Liver (tissue), 9 donors: Measurements from ENCODE around the gene KIF26A. TPM values are rescaled to one million over a fixed set of nuclear protein-coding genes. Genes with fewer than 3 reads are reported as not detected.

Experiments
- DNase-seq: peaks from one replicate; pipeline ENCODE4 v3.0.0-alpha.2; 2017; ENCODE audit warnings: low spot score
- H3K27ac ChIP-seq, 2 donors: one replicate each; pipeline ENCODE4 v1.7.0; 2013; ENCODE audit warnings: inconsistent platforms in 2 of 2, low read length in 2 of 2, control low read depth in 1 of 2, low read depth in 1 of 2, mild to moderate bottlenecking in 1 of 2
- H3K27me3 ChIP-seq, 4 donors: one replicate each; pipeline versions ENCODE4 v1.6.1 to v1.7.0; 2013; ENCODE audit warnings: low read length in 3 of 4, inconsistent platforms in 1 of 4, mild to moderate bottlenecking in 1 of 4, moderate library complexity in 1 of 4; ENCODE audit not compliant: control insufficient read depth in 4 of 4, insufficient read depth in 4 of 4
- H3K36me3 ChIP-seq, 4 donors: one replicate each; pipeline versions ENCODE4 v1.6.1 to v1.7.0; 2013; ENCODE audit warnings: low read length in 3 of 4, mild to moderate bottlenecking in 3 of 4, low read depth in 1 of 4, moderate library complexity in 1 of 4; ENCODE audit not compliant: control insufficient read depth in 4 of 4, insufficient read depth in 3 of 4
- H3K4me1 ChIP-seq, 4 donors: one replicate each; pipeline versions ENCODE4 v1.6.1 to v1.7.0; 2013; ENCODE audit warnings: low read length in 3 of 4, mild to moderate bottlenecking in 3 of 4, moderate library complexity in 1 of 4; ENCODE audit not compliant: control insufficient read depth in 4 of 4, insufficient read depth in 4 of 4
- H3K4me3 ChIP-seq, 3 donors: one replicate each; pipeline versions ENCODE4 v1.6.1 to v1.7.0; 2013; ENCODE audit warnings: low read length in 3 of 3, control low read depth in 1 of 3, low read depth in 1 of 3, mild to moderate bottlenecking in 1 of 3
- H3K9ac ChIP-seq, 2 donors: one replicate each; pipeline ENCODE4 v1.7.0; 2013; ENCODE audit warnings: low read length in 2 of 2, mild to moderate bottlenecking in 2 of 2, moderate library complexity in 2 of 2, control low read depth in 1 of 2, low read depth in 1 of 2
- H3K9me3 ChIP-seq, 4 donors: one replicate each; pipeline versions ENCODE4 v1.6.1 to v1.7.0; 2013; ENCODE audit warnings: low read length in 3 of 4; ENCODE audit not compliant: control insufficient read depth in 4 of 4
- ATF3 ChIP-seq: IDR thresholded peaks from 2 replicates; pipeline ENCODE4 v1.6.1; 2016; ENCODE audit warnings: antibody characterized with exemption
- CTCF ChIP-seq: fragments of 150-350 bp; IDR thresholded peaks from 2 replicates; pipeline ENCODE4 v1.5.1; 2017; ENCODE audit warnings: improper control_type of control experiment, low read depth, low read length; ENCODE audit not compliant: missing input control
- FOXA1 ChIP-seq: IDR thresholded peaks from 2 replicates; pipeline ENCODE4 v1.6.1; 2016; ENCODE audit warnings: antibody characterized with exemption
- FOXA2 ChIP-seq: IDR thresholded peaks from 2 replicates; pipeline ENCODE4 v1.6.1; 2016; ENCODE audit warnings: antibody characterized with exemption
- GABPA ChIP-seq, 2 donors: IDR thresholded peaks in 1 of 2; conservative IDR thresholded peaks in 1 of 2; 2 replicates each; pipeline ENCODE4 v1.6.1; 2016; ENCODE audit warnings: antibody characterized with exemption in 2 of 2, mild to moderate bottlenecking in 1 of 2, moderate library complexity in 1 of 2
- HNF4A ChIP-seq, 2 donors: conservative IDR thresholded peaks; 2 replicates each; pipeline ENCODE4 v1.6.1; 2016; ENCODE audit warnings: antibody characterized with exemption in 2 of 2, mild to moderate bottlenecking in 2 of 2
- HNF4G ChIP-seq: IDR thresholded peaks from 2 replicates; pipeline ENCODE4 v1.6.1; 2016; ENCODE audit warnings: antibody characterized with exemption
- JUND ChIP-seq, 2 donors: IDR thresholded peaks; 2 replicates each; pipeline ENCODE4 v1.6.1; 2016; ENCODE audit warnings: antibody characterized with exemption in 2 of 2
- MAX ChIP-seq: IDR thresholded peaks from 2 replicates; pipeline ENCODE4 v1.6.1; 2016; ENCODE audit warnings: antibody characterized with exemption
- NR2F2 ChIP-seq: IDR thresholded peaks from 2 replicates; pipeline ENCODE4 v1.6.1; 2016; ENCODE audit warnings: antibody characterized with exemption
- RAD21 ChIP-seq, 2 donors: IDR thresholded peaks; 2 replicates each; pipeline ENCODE4 v1.6.1; 2016; ENCODE audit warnings: antibody characterized with exemption in 2 of 2, mild to moderate bottlenecking in 2 of 2
- REST ChIP-seq: IDR thresholded peaks from 2 replicates; pipeline ENCODE4 v1.6.1; 2016; ENCODE audit warnings: antibody characterized with exemption, mild to moderate bottlenecking
- RXRA ChIP-seq, 2 donors: IDR thresholded peaks; 2 replicates each; pipeline ENCODE4 v1.6.1; 2017 to 2018; ENCODE audit warnings: antibody characterized with exemption in 2 of 2, mild to moderate bottlenecking in 1 of 2
- SP1 ChIP-seq: IDR thresholded peaks from 2 replicates; pipeline ENCODE4 v1.6.1; 2018; ENCODE audit warnings: antibody characterized with exemption, mild to moderate bottlenecking
- TAF1 ChIP-seq: conservative IDR thresholded peaks from 2 replicates; pipeline ENCODE4 v1.6.1; 2016; ENCODE audit warnings: antibody characterized with exemption, mild to moderate bottlenecking
- YY1 ChIP-seq: IDR thresholded peaks from 2 replicates; pipeline ENCODE4 v1.6.1; 2016; ENCODE audit warnings: antibody characterized with exemption, mild to moderate bottlenecking
- ZBTB33 ChIP-seq: IDR thresholded peaks from 2 replicates; pipeline ENCODE4 v1.6.1; 2016; ENCODE audit warnings: antibody characterized with exemption
- WGBS: extraction: QIAGEN DNeasy Blood & Tissue Kit; methylation state at CpG from one replicate; pipeline ENCODE4 v1.1.7; 2013; 5-methylcytosine and 5-hydroxymethylcytosine counted together
- polyA plus RNA-seq, 2 donors: library from polyadenylated mRNA; stranded (reverse) in 1 of 2; unstranded in 1 of 2; fragments of 200-250 nt in 1 of 2; fragments of >200 nt in 1 of 2; fragmentation: Nextera tagmentation in 1 of 2; extraction: Ambion mirVana in 1 of 2; gene quantifications; one replicate each; pipeline versions ENCODE4 v1.2.1 to v1.2.3, GENCODE V29; 2013 to 2015
- total RNA-seq, 2 donors: library from RNA; depleted of rRNA; stranded (reverse); fragments of >200 nt; gene quantifications; one replicate each; pipeline ENCODE4 v1.2.3, GENCODE V29; 2014
- donor health status: healthy.
- donor health status: healthy.
- donor health status: healthy.
- donor health status: healthy.
- donor health status: healthy.

Gene KIF26A
- total and polyA plus RNA-seq, 4 donors, result 0.07 to 10.2 (median 1.3) TPM

- H3K9ac ChIP-seq, result no peak overlapping the region
- peaks cover 0 to 6% (median 4%) of the 10 kb centered on the region in 4 donors for H3K4me1 ChIP-seq
- no peak for TF ChIP-seq FOXA1
- no peak for TF ChIP-seq TAF1
- TF ChIP-seq ATF3, result no peak
- TF ChIP-seq GABPA (IDR thresholded peaks at IDR 0.05 in 1 of 2, conservative IDR thresholded peaks at IDR 0.05 in 1 of 2), result no peak
- WGBS, result 90% methylated on average over 12 of the region's 12 CpGs
- no peak for DNase-seq
- no peaks in the 10 kb centered on the region for H3K36me3 ChIP-seq
- no peak overlapping the region for H3K4me3 ChIP-seq
- no peaks in the 10 kb centered on the region for H3K27me3 ChIP-seq
- no peaks in the 10 kb centered on the region for H3K9me3 ChIP-seq
- H3K27ac ChIP-seq, result no peak overlapping the region
Observed at GRCh38 chr14:104190396-104191000, 52.1 kb downstream of the KIF26A start.

GRCh38 chr14:104191409-104191997 lies 53.1 kb downstream of the KIF26A start:
- H3K27me3 ChIP-seq, result no peaks in the 10 kb centered on the region
- WGBS, result 84% methylated on average over 21 of the region's 21 CpGs
- TF ChIP-seq YY1 (no peak), HNF4A (conservative IDR thresholded peaks at IDR 0.05) (no peak), ZBTB33 (no peak), ATF3 (no peak), REST (no peak), JUND (IDR thresholded peaks at IDR 0.05) (no peak), SP1 (no peak), RAD21 (IDR thresholded peaks at IDR 0.05) (no peak), FOXA2 (no peak), MAX (no peak), NR2F2 (no peak), CTCF (no peak), HNF4G (no peak), RXRA (IDR thresholded peaks at IDR 0.05) (no peak), FOXA1 (no peak)
- H3K36me3 ChIP-seq, result no peaks in the 10 kb centered on the region
- H3K9me3 ChIP-seq, result no peaks in the 10 kb centered on the region
- no peak for DNase-seq
- H3K4me3 ChIP-seq, result no peak overlapping the region
- no peak overlapping the region for H3K27ac ChIP-seq
- H3K9ac ChIP-seq, result no peak overlapping the region
- H3K4me1 ChIP-seq, result peaks cover 0 to 6% (median 4%) of the 10 kb centered on the region in 4 donors
